ENCODE measurements around the gene RAB17. TPM values are rescaled to one million over a fixed set of nuclear protein-coding genes. Genes with fewer than 3 reads are reported as not detected.

RAB17 gene
- total and polyA plus RNA-seq, 2 of the 8 experiments (the other 6 are each of a cell fraction or from before 2014, with no cell fraction given), result 42.6 to 83.4 TPM

- Histone ChIP-seq H3K27ac (ENCODE audit: low read depth, low read length) (peak overlapping the region; percentile 47; the same call in 1 of the 2 replicates), H3K4me1 (replicated peaks in 1 of 4; ENCODE audit: control insufficient read depth in 3 of 4, insufficient read depth in 4 of 4, low read length in 3 of 4) (peaks cover 9 to 21% (median 17%) of the 10 kb centered on the region in 4 experiments), H3K27me3 (replicated peaks in 1 of 4; ENCODE audit: control insufficient read depth in 3 of 4, extremely low read depth in 1 of 4, insufficient read depth in 3 of 4, low read length in 3 of 4) (no peaks in the 10 kb centered on the region; a peak in 1 of 7 replicates), H2AFZ (ENCODE audit: low read length) (no peak overlapping the region), H2BK120ac (replicated peaks; ENCODE audit: low read depth, low read length) (peak overlapping the region; percentile 92), H2BK12ac (ENCODE audit: low read depth, low read length) (peak overlapping the region; percentile 86), H2BK5ac (ENCODE audit: low read depth, low read length) (peak overlapping the region; percentile 97), H2BK20ac (ENCODE audit: low read length) (peak overlapping the region; percentile 77), H3K36me3 (ENCODE audit: control insufficient read depth in 2 of 4, insufficient read depth in 4 of 4, low read length in 3 of 4) (no peaks in the 10 kb centered on the region), H3K4me2 (ENCODE audit: insufficient read depth in 1 of 2, low read depth in 2 of 2, low read length in 2 of 2) (peak overlapping the region in 1 of 2 experiments; percentile 4; a peak in 2 of 4 replicates), H2BK15ac (ENCODE audit: low read length) (no peak overlapping the region), H4K20me1 (replicated peaks in 1 of 2; ENCODE audit: control insufficient read depth in 1 of 2, insufficient read depth in 2 of 2, low read length in 2 of 2) (no peaks in the 10 kb centered on the region), H3K4ac (replicated peaks; ENCODE audit: insufficient read length, low read depth, low read length) (peak overlapping the region; percentile 82), H3K23me2 (ENCODE audit: low read depth, low read length) (no peaks in the 10 kb centered on the region), H4K91ac (replicated peaks; ENCODE audit: insufficient read length, low read length) (peak overlapping the region; percentile 87), H3K56ac (replicated peaks; ENCODE audit: insufficient read length, low read depth, low read length) (no peak overlapping the region), H3K14ac (ENCODE audit: insufficient read length) (no peak overlapping the region), H3K18ac (ENCODE audit: extremely low read depth, low read length) (peak overlapping the region; percentile 76), H3K9me3 (ENCODE audit: insufficient read depth in 2 of 2, low read depth in 1 of 2, low read length in 1 of 2) (no peaks in the 10 kb centered on the region), H3K9ac (replicated peaks in 1 of 4; ENCODE audit: extremely low read depth in 1 of 4, low read depth in 3 of 4, low read length in 3 of 4) (no peak overlapping the region), H2AK5ac (ENCODE audit: low read depth, low read length) (peak overlapping the region; percentile 85), H4K8ac (ENCODE audit: extremely low read depth, insufficient read depth, low read length) (no peak overlapping the region; the same call in 1 of the 2 replicates), H3K79me1 (ENCODE audit: low read depth, low read length) (no peaks in the 10 kb centered on the region), H4K5ac (ENCODE audit: insufficient read length, low read depth, low read length) (peak overlapping the region; percentile 62), H3K4me3 (ENCODE audit: extremely low read depth in 1 of 4, insufficient read depth in 2 of 4, low read depth in 3 of 4, low read length in 4 of 4) (no peak overlapping the region), H3K79me2 (ENCODE audit: control insufficient read depth in 1 of 2, insufficient read depth in 2 of 2, low read length in 2 of 2) (no peaks in the 10 kb centered on the region), H3K23ac (ENCODE audit: insufficient read length) (no peak overlapping the region)
- DNase-seq (ENCODE audit: low read depth in 1 of 2, low spot score in 2 of 2) (no peak), FAIRE-seq (no peak)
- ChIA-PET POLR2A (ENCODE audit: partially characterized antibody) (interaction anchor here (0.6 to 6.3 kb wide), 15 partner anchors 9 to 111 kb away, joined by 3 to 51 read pairs (median 6); partner anchors contain the start of genes LRRFIP1 and RAB17), CTCF (ENCODE audit: partially characterized antibody) (interaction anchor here (0.9 to 4.4 kb wide), 20 partner anchors 10 to 192 kb away, joined by 3 to 63 read pairs (median 6); no protein-coding TSS in a partner anchor)
- TF ChIP-seq CREB1 (IDR thresholded peaks at IDR 0.05), result no peak
- no peak for TF ChIP-seq E2F6 (IDR thresholded peaks at IDR 0.05)
- no peak for TF ChIP-seq BCL11A (IDR thresholded peaks at IDR 0.05; ENCODE audit: low read depth in 2 of 2, low read length in 2 of 2)
- TF ChIP-seq, protein P1, sequence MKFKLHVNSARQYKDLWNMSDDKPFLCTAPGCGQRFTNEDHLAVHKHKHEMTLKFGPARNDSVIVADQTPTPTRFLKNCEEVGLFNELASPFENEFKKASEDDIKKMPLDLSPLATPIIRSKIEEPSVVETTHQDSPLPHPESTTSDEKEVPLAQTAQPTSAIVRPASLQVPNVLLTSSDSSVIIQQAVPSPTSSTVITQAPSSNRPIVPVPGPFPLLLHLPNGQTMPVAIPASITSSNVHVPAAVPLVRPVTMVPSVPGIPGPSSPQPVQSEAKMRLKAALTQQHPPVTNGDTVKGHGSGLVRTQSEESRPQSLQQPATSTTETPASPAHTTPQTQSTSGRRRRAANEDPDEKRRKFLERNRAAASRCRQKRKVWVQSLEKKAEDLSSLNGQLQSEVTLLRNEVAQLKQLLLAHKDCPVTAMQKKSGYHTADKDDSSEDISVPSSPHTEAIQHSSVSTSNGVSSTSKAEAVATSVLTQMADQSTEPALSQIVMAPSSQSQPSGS (IDR thresholded peaks at IDR 0.05; ENCODE audit: low read length), result no peak
- TF ChIP-seq BACH1 (IDR thresholded peaks at IDR 0.05; ENCODE audit: low read length), result no peak
- no peak for TF ChIP-seq MAFK (IDR thresholded peaks at IDR 0.05; ENCODE audit: low read depth, low read length)
- TF ChIP-seq CBX8 (IDR thresholded peaks at IDR 0.05; ENCODE audit: borderline replicate concordance, low read depth, low read length), result no peak
- no peak for TF ChIP-seq ASH2L (IDR thresholded peaks at IDR 0.05; ENCODE audit: low read length)
- no peak for TF ChIP-seq JUN (IDR thresholded peaks at IDR 0.05; ENCODE audit: low read depth, low read length)
- no peak for TF ChIP-seq CTCF (IDR thresholded peaks at IDR 0.05; ENCODE audit: control extremely low read depth in 1 of 3, insufficient read depth in 1 of 3, low read depth in 1 of 3, low read length in 3 of 3)
These were observed 23.1 kb upstream of the RAB17 start for GRCh38 chr2:237613679-237614078.

Measured in H1 (cell line).